GM21515 (cell line): Measurements from ENCODE around the gene NRP1.
"Not testable (repeated sequence)": the region's sequence is repeated elsewhere in the genome, so short reads cannot be mapped to it uniquely, and the experiment has no call there.

Source experiments
- ATAC-seq: cut with Tn5 transposase; IDR thresholded peaks from one replicate; pipeline ENCODE4 v1.9.1; 2021; ENCODE audit not compliant: unreplicated experiment

NRP1 gene

GRCh38 chr10:33325929-33326328, 8.5 kb downstream of the NRP1 start:
- ATAC-seq, result no peak

- ATAC-seq, result no peak
Observed at GRCh38 chr10:33323721-33324120, 10.7 kb downstream of the NRP1 start.

DNA sequence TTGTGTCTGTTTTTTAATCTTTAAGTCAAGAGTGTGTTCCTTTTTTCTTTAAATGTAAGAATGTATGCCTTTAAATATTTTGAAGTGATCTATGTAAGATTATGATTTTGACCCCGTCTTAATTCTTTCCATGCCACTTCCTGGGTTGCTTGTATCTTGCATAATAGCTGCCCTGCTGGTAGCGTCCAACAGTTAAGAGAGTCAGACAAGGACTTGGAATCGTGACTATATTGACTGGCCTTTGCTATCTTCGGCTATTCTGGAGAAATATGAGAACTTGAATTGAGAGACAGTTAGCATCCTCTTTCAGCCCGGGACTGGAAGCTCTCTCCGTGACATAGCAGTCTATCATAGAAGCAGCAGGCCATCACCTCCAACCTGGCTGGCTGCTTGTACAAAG, 13.0 kb downstream of the NRP1 start:
- no peak for ATAC-seq

- ATAC-seq, result no peak
Observed at GRCh38 chr10:33320288-33320687, 14.2 kb downstream of the NRP1 start.

DNA sequence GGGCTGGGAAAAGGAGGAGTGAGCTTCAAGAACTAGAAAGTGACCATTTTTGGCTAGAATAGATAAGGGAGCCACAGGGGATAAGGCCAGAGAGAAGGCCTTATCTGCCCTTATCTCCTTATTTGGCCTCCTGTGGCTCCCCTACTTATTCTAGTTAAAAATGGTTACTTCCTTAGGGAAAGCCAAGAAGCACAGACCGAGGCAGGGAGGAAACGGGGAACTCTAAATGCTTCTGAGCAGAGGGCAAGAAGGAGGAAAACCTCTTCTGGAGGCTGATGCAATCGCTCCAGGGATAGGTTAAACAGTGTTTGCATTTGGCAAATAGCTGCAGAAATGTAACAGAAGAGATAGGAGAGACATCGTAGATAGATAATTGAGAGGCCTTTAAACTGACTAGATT, 18.6 kb downstream of the NRP1 start:
- ATAC-seq, result no peak

DNA sequence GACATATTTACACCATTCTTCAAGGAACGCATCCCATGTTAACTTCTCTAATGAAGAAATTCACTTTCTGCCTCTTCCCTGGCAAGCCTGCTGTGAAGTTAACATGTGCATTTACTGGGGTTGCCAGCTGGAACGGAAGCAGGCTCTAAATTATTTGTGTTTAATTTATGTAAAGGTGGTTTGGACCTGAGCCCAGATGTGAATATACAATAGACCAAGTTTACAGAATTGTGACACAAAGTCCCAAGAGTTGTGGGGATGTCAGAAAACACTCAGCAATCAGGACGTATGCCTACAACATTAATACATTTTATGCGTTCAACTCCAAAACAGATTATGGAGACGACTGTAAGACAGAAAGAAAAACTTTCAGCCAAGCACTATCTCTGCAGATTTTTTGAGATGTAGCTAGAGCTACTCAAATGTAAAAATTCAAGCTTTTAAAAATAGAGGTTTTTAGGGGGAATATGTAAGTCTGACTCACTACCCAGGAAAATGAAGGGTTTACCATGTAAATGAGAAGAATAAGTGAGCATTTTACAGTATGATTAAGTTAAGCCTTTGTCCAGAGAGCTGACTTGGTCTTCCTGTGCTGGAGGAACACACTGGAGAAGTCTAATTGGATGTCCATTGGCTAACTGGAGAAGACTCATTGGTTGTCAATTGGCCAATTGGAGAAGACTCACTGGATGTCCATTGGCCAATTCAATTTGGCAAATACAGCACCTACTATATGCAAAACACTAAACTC, 19.5 kb downstream of the NRP1 start:
- no peak for ATAC-seq

DNA sequence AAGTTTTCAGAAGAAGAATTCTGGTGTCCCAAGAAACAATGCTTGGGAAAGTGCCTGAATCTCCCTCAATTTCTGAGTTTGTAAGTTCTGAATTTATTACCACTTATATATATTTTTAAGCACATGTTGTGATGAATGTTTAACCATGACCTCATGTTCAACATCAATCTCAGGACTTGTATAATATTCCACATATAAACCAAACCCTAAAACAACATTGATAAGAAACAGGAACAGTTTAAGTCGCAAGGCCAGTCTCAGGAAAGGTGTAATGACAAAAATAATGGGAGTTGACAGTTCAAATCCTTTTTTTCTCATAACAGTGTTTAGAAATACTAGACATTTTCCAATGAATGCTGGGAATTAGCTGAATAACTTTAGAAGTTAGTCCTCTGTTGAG, 22.8 kb downstream of the NRP1 start:
- ATAC-seq, result no peak

GRCh38 chr10:33310853-33311252, 23.6 kb downstream of the NRP1 start:
- no peak for ATAC-seq

GRCh38 chr10:33309406-33309805, 25.1 kb downstream of the NRP1 start:
- no peak for ATAC-seq

DNA sequence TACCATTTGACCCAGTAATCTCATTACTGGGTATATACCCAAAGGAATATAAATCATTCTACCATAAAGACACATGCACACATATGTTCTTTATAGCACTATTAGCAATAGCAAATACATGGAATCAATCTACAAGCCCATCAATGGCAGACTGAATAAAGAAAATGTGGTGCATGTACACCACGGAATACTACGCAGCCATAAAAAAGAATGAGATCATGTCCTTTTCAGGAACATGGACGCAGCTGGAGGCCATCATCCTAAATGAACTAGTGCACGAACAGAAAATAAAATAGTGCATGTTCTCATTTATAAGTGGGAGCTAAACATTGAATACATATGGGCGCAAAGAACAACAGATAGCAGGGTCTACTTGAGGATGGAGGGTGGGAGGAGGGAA, 26.6 kb downstream of the NRP1 start:
- no peak for ATAC-seq

DNA sequence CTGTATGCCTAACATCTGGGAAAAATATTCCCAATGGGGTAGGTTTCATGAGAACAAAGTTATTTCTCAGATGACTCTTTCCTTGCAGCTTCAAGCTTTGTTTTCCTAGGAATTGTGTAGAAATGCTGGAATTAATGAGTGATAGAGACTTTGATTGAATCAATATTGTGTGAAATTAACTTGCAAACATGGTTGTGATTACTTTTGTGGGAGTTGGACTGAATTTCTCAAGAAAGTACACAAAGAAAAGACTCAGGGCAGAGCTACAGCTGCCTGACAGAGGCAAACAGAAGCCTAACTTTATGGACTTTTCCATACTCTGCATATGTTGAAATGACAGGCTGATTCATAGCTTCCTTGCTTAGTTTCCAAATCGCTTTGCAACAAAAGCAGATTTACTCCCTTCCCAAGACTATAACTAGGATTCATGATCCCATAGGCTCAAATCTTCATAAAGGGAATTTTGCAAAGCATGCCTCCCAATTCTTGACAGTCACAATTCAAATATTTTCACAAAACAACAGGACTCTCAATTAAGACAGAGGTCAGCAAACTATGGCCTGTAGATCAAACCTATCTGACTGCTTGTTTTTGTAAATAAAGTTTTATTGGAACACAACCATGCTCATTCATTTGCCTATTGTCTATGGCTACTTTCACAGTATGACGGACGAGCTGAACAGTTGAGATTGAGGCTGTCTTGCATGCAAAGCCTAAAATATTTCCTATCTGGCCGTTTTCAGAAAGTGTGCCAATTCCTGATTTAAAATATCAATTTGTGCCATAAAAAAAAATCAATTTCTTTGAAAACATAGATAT, 27.6 kb downstream of the NRP1 start:
- ATAC-seq, result no peak

DNA sequence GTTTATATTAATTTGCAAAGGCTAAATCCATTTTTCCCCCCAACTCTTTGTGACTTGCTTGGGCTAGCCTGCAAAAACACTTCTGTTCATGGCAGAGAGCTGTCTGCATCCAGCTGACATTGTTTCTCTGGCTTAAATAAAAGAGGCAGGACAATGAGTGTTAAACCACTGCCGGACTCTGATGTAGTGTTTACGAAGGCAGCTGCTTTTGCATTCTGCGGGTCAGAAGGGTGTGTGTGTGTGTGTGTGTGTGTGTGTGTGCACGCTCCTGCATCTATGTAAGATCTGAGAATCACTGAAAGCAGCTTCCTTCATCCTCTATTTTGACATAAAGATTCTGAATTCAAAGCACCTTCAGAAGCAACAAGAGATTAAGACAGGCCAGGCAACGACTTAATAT, 28.3 kb downstream of the NRP1 start:
- ATAC-seq, result no peak

GRCh38 chr10:33304423-33305225, 29.8 kb downstream of the NRP1 start:
- ATAC-seq, result no peak

- ATAC-seq, result no peak
Observed at GRCh38 chr10:33303988-33304387, 30.5 kb downstream of the NRP1 start.

- no peak for ATAC-seq
Observed at GRCh38 chr10:33302208-33302829, 32.1 kb downstream of the NRP1 start.

- ATAC-seq, result no peak
Observed at GRCh38 chr10:33301097-33301789, 33.2 kb downstream of the NRP1 start.

GRCh38 chr10:33300544-33300943, 33.9 kb downstream of the NRP1 start:
- ATAC-seq, result not testable (repeated sequence)

GRCh38 chr10:33298893-33299292, 35.6 kb downstream of the NRP1 start:
- no peak for ATAC-seq

- no peak for ATAC-seq
Observed at GRCh38 chr10:33298110-33298509, 36.4 kb downstream of the NRP1 start.

GRCh38 chr10:33295851-33296250, 38.6 kb downstream of the NRP1 start:
- no peak for ATAC-seq
